ENCODE measurements around the gene SNTG2. TPM values are rescaled to one million over a fixed set of nuclear protein-coding genes. Genes with fewer than 3 reads are reported as not detected.

The SNTG2 gene
- total and polyA plus RNA-seq, 10 of the 15 experiments (the other 5 are each of a cell fraction or from before 2014, with no cell fraction given) = not detected

- TF ChIP-seq POU2F2 (IDR thresholded peaks at IDR 0.05; ENCODE audit: borderline replicate concordance, low read depth, low read length) = no peak
- no peak for TF ChIP-seq JUND (IDR thresholded peaks at IDR 0.05; ENCODE audit: low read depth, low read length)
- TF ChIP-seq POLR2A (IDR thresholded peaks at IDR 0.05; ENCODE audit: low read depth, low read length) = no peak
- no peak for TF ChIP-seq STAT1 (conservative IDR thresholded peaks at IDR 0.05)
These were observed 12.3 kb upstream of the SNTG2 start (continued) for GRCh38 chr2:938181-939005.

GRCh38 chr2:939936-940601 is 10.6 kb upstream of the SNTG2 start:
- in situ Hi-C loops (cut with MboI) = no loop called here
- no peaks in the 10 kb centered on the region for H3K27me3 ChIP-seq (replicated peaks in 1 of 2; ENCODE audit: control insufficient read depth in 2 of 2, insufficient read depth in 2 of 2, low read length in 1 of 2)
- ChIA-PET RAD21 (ENCODE audit: unreplicated experiment) (no interaction called here), CTCF (no interaction called here), SMC1A (ENCODE audit: uncharacterized antibody, unreplicated experiment) (no interaction called here), POLR2A (no interaction called here)
- no peak for FAIRE-seq
- no peak for ATAC-seq
- H3K27ac ChIP-seq (ENCODE audit: control insufficient read depth, insufficient read depth) = no peak overlapping the region
- H3K36me3 ChIP-seq (ENCODE audit: control insufficient read depth in 2 of 2, insufficient read depth in 2 of 2, low read length in 1 of 2) = no peaks in the 10 kb centered on the region
- H3K4me3 ChIP-seq = no peak overlapping the region
- H2AFZ ChIP-seq (ENCODE audit: control insufficient read depth, low read depth, low read length) = no peak overlapping the region
- H3K4me2 ChIP-seq (ENCODE audit: control insufficient read depth, insufficient read depth) = no peak overlapping the region
- H3K4me1 ChIP-seq (ENCODE audit: control insufficient read depth, insufficient read depth, low read length) = no peaks in the 10 kb centered on the region
- intact Hi-C loops (cut with micrococcal nuclease; ENCODE audit: unreplicated experiment) = no loop called here
- H3K9me3 ChIP-seq (replicated peaks; ENCODE audit: control insufficient read depth, insufficient read depth, low read length) = peaks cover 4% of the 10 kb centered on the region; the same call in 2 of the 3 replicates
- no TSS peak for BruUV-seq (replicated peaks)
- H3K9ac ChIP-seq (ENCODE audit: control insufficient read depth, insufficient read depth, low read length) = no peak overlapping the region
- no peak for DNase-seq (ENCODE audit: low read depth, low spot score)
- 18% methylated on average over 8 of the region's 8 CpGs for whole genome bisulfite sequencing (ENCODE audit: insufficient coverage, insufficient replicate concordance, low lambda C conversion rate, missing lambda C conversion rate)
- H4K20me1 ChIP-seq (ENCODE audit: control insufficient read depth, insufficient read depth) = no peaks in the 10 kb centered on the region
- H3K79me2 ChIP-seq (ENCODE audit: control insufficient read depth, insufficient read depth, low read length) = no peaks in the 10 kb centered on the region
- no peak for TF ChIP-seq IRF5 (IDR thresholded peaks at IDR 0.05; ENCODE audit: borderline replicate concordance)
- no peak for TF ChIP-seq E4F1 (IDR thresholded peaks at IDR 0.05; ENCODE audit: borderline replicate concordance, partially characterized antibody)
- no peak for TF ChIP-seq ZBED1 (IDR thresholded peaks at IDR 0.05; ENCODE audit: borderline replicate concordance)
- TF ChIP-seq NFIC (IDR thresholded peaks at IDR 0.05; ENCODE audit: low read depth, low read length) = no peak
- no peak for TF ChIP-seq MXI1 (IDR thresholded peaks at IDR 0.05; ENCODE audit: low read depth, low read length)
- TF ChIP-seq SRF (IDR thresholded peaks at IDR 0.05; ENCODE audit: low read depth in 2 of 2, low read length in 2 of 2) = no peak
- no peak for TF ChIP-seq CTCF (IDR thresholded peaks at IDR 0.05 in 2 of 3, conservative IDR thresholded peaks at IDR 0.05 in 1 of 3; ENCODE audit: control insufficient read depth in 2 of 3, extremely low read depth in 1 of 3, insufficient read depth in 1 of 3, low read depth in 3 of 3, low read length in 3 of 3)
- TF ChIP-seq KAT2A (conservative IDR thresholded peaks at IDR 0.05; ENCODE audit: control insufficient read depth, low read depth, low read length) = no peak
- TF ChIP-seq TBL1XR1 (IDR thresholded peaks at IDR 0.05; ENCODE audit: low read depth, low read length) = no peak
- no peak for TF ChIP-seq ELK1 (IDR thresholded peaks at IDR 0.05; ENCODE audit: low read depth, low read length)
- no peak for TF ChIP-seq NBN (IDR thresholded peaks at IDR 0.05)
